ENCODE results near the gene ZIC1. TPM values are rescaled to one million over a fixed set of nuclear protein-coding genes. Genes with fewer than 3 reads are reported as not detected.

Gene ZIC1
- total and polyA plus RNA-seq, 2 of the 13 experiments (the other 11 are each of a cell fraction or from before 2014, with no cell fraction given), result not detected

GRCh38 chr3:147428754-147429153 is 19.6 kb downstream of the ZIC1 start:
- ATAC-seq, result no peak

DNA sequence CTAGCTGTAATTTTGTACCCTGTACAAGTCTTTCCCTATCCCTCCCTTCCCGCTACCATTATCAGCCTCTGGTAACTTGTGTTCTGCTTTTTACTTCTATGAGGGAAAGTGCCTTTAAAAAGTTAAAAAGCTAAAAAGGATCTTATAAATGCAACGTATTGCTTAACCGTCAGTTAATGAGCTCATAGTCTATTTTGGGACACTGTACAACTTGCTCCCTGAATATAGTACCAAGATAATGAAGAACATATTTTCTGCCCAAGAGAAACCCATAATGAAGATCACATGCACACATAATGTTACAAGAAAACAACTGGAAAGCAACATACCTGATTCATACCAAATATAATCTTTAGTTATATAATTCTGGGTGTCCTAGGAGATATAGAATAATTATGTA is 22.6 kb downstream of the ZIC1 start:
- in situ Hi-C loops (cut with HindIII; ENCODE audit: extremely low pct_ligation_motif_present, low pct_unique_long_range_greater_than_20kb), result no loop called here
- ChIA-PET CTCF (ENCODE audit: low intra/inter-chr PET ratio, low total read pairs) (no interaction called here), POLR2A (no interaction called here)
- no peak overlapping the region for H3K4me3 ChIP-seq (replicated peaks in 1 of 3; ENCODE audit: insufficient read depth in 1 of 3, low read depth in 2 of 3, low read length in 3 of 3)
- no peak overlapping the region for H3K9ac ChIP-seq (ENCODE audit: insufficient read depth, low read depth, low read length)
- no peaks in the 10 kb centered on the region for H3K4me1 ChIP-seq (ENCODE audit: insufficient read depth, low read length)
- FAIRE-seq, result no peak
- H3K9me3 ChIP-seq (ENCODE audit: low read length), result no peaks in the 10 kb centered on the region
- H3K79me2 ChIP-seq (ENCODE audit: insufficient read depth, low read length), result no peaks in the 10 kb centered on the region
- no TSS peak for BruUV-seq (replicated peaks)
- no peak for ATAC-seq
- H3K27ac ChIP-seq (ENCODE audit: extremely low read length, insufficient read depth, low read length), result no peak overlapping the region
- H2AFZ ChIP-seq (ENCODE audit: low read length), result no peak overlapping the region
- intact Hi-C loops (cut with micrococcal nuclease; ENCODE audit: unreplicated experiment), result no loop called here
- no peaks in the 10 kb centered on the region for H4K20me1 ChIP-seq (ENCODE audit: insufficient read depth, low read length)
- H3K36me3 ChIP-seq (replicated peaks in 1 of 2; ENCODE audit: control insufficient read depth in 1 of 2, insufficient read depth in 2 of 2, low read length in 2 of 2), result no peaks in the 10 kb centered on the region
- 14% methylated on average over 3 of the region's 3 CpGs for WGBS (ENCODE audit: low lambda C conversion rate)
- H3K4me2 ChIP-seq (ENCODE audit: low read depth, low read length), result no peak overlapping the region
- H3K27me3 ChIP-seq (ENCODE audit: control insufficient read depth in 1 of 2, insufficient read depth in 2 of 2, low read length in 2 of 2), result peaks cover 0 to 1% of the 10 kb centered on the region in 2 experiments; a peak in 2 of 5 replicates
- DNase-seq (ENCODE audit: low spot score), result no peak
- TF ChIP-seq ZNF501 (CRISPR knock-in tag; IDR thresholded peaks at IDR 0.05) (no peak), EZH2 (conservative IDR thresholded peaks at IDR 0.05; ENCODE audit: low read depth, low read length) (no peak), EED (CRISPR knock-in tag; IDR thresholded peaks at IDR 0.05) (no peak), ZNF431 (CRISPR knock-in tag; IDR thresholded peaks at IDR 0.05; ENCODE audit: borderline replicate concordance, low read depth) (no peak), ZNF10 (CRISPR knock-in tag; IDR thresholded peaks at IDR 0.05; ENCODE audit: borderline replicate concordance, low read depth) (no peak), YEATS4 (CRISPR knock-in tag; IDR thresholded peaks at IDR 0.05; ENCODE audit: borderline replicate concordance) (no peak), KLF15 (CRISPR knock-in tag; IDR thresholded peaks at IDR 0.05; ENCODE audit: borderline replicate concordance) (no peak), GPN1 (CRISPR knock-in tag; IDR thresholded peaks at IDR 0.05; ENCODE audit: borderline replicate concordance) (no peak), MTF2 (CRISPR knock-in tag; IDR thresholded peaks at IDR 0.05; ENCODE audit: borderline replicate concordance) (no peak), NAIF1 (CRISPR knock-in tag; IDR thresholded peaks at IDR 0.05; ENCODE audit: borderline replicate concordance) (no peak)
- TF ChIP-seq, protein P1, sequence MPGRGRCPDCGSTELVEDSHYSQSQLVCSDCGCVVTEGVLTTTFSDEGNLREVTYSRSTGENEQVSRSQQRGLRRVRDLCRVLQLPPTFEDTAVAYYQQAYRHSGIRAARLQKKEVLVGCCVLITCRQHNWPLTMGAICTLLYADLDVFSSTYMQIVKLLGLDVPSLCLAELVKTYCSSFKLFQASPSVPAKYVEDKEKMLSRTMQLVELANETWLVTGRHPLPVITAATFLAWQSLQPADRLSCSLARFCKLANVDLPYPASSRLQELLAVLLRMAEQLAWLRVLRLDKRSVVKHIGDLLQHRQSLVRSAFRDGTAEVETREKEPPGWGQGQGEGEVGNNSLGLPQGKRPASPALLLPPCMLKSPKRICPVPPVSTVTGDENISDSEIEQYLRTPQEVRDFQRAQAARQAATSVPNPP (CRISPR knock-in tag; IDR thresholded peaks at IDR 0.05), result no peak
- TF ChIP-seq, protein P2, sequence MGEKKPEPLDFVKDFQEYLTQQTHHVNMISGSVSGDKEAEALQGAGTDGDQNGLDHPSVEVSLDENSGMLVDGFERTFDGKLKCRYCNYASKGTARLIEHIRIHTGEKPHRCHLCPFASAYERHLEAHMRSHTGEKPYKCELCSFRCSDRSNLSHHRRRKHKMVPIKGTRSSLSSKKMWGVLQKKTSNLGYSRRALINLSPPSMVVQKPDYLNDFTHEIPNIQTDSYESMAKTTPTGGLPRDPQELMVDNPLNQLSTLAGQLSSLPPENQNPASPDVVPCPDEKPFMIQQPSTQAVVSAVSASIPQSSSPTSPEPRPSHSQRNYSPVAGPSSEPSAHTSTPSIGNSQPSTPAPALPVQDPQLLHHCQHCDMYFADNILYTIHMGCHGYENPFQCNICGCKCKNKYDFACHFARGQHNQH (CRISPR knock-in tag; IDR thresholded peaks at IDR 0.05), result no peak

More at GRCh38 chr3:147428754-147429153, 19.6 kb downstream of the ZIC1 start:
- CTCF ChIA-PET (ENCODE audit: low intra/inter-chr PET ratio, low total read pairs), result no interaction called here
- no TSS peak for BruUV-seq (replicated peaks)
- DNase-seq (ENCODE audit: low spot score) (no peak), FAIRE-seq (no peak)
- H3K9ac ChIP-seq (ENCODE audit: insufficient read depth, low read depth, low read length), result no peak overlapping the region
- H3K36me3 ChIP-seq (replicated peaks in 1 of 2; ENCODE audit: control insufficient read depth in 1 of 2, insufficient read depth in 2 of 2, low read length in 2 of 2), result no peaks in the 10 kb centered on the region
- H3K4me1 ChIP-seq (ENCODE audit: insufficient read depth, low read length), result no peaks in the 10 kb centered on the region
- H3K27ac ChIP-seq (ENCODE audit: extremely low read length, insufficient read depth, low read length), result no peak overlapping the region
- no peak for TF ChIP-seq ZBTB34 (CRISPR knock-in tag; IDR thresholded peaks at IDR 0.05)
- H3K9me3 ChIP-seq (ENCODE audit: low read length), result no peaks in the 10 kb centered on the region
- no peaks in the 10 kb centered on the region for H4K20me1 ChIP-seq (ENCODE audit: insufficient read depth, low read length)
- no peak overlapping the region for H3K4me2 ChIP-seq (ENCODE audit: low read depth, low read length)
- no peaks in the 10 kb centered on the region for H3K79me2 ChIP-seq (ENCODE audit: insufficient read depth, low read length)
- no peak overlapping the region for H2AFZ ChIP-seq (ENCODE audit: low read length)
- peaks cover 4 to 7% of the 10 kb centered on the region in 2 experiments; a peak in 4 of 5 replicates for H3K27me3 ChIP-seq (ENCODE audit: control insufficient read depth in 1 of 2, insufficient read depth in 2 of 2, low read length in 2 of 2)
- in situ Hi-C loops (cut with HindIII; ENCODE audit: extremely low pct_ligation_motif_present, low pct_unique_long_range_greater_than_20kb) (no loop called here), intact Hi-C loops (cut with micrococcal nuclease; ENCODE audit: unreplicated experiment) (no loop called here)
- WGBS (ENCODE audit: low lambda C conversion rate), result 24% methylated on average over 2 of the region's 2 CpGs
- POLR2A ChIA-PET, result no interaction called here
- H3K4me3 ChIP-seq (replicated peaks in 1 of 3; ENCODE audit: insufficient read depth in 1 of 3, low read depth in 2 of 3, low read length in 3 of 3), result no peak overlapping the region
